Measurements from ENCODE around the gene BBS10.
"Not testable (repeated sequence)": the region's sequence is repeated elsewhere in the genome, so short reads cannot be mapped to it uniquely, and the experiment has no call there.

Gene BBS10

GRCh38 chr12:76364131-76364530, 15.9 kb upstream of the BBS10 start:
- not testable (repeated sequence) for H3K27ac ChIP-seq (ENCODE audit: low read length); H3K4me1 ChIP-seq (ENCODE audit: control insufficient read depth, low read depth, low read length); H3K9me3 ChIP-seq (ENCODE audit: control insufficient read depth, low read depth, low read length); H3K9ac ChIP-seq (ENCODE audit: low read length); H3K27me3 ChIP-seq (ENCODE audit: control insufficient read depth, insufficient read depth, low read length); H3K4me3 ChIP-seq (ENCODE audit: low read length)
- peaks cover 21% of the 10 kb centered on the region for H3K36me3 ChIP-seq (ENCODE audit: control insufficient read depth, low read depth, low read length)

GRCh38 chr12:76360316-76360715, 12.1 kb upstream of the BBS10 start:
- no peaks in the 10 kb centered on the region for H3K9me3 ChIP-seq (ENCODE audit: control insufficient read depth, low read depth, low read length)
- no peak overlapping the region for H3K9ac ChIP-seq (ENCODE audit: low read length)
- H3K4me3 ChIP-seq (ENCODE audit: low read length), result no peak overlapping the region
- H3K27ac ChIP-seq (ENCODE audit: low read length), result no peak overlapping the region
- peaks cover 12% of the 10 kb centered on the region for H3K36me3 ChIP-seq (ENCODE audit: control insufficient read depth, low read depth, low read length)
- no peaks in the 10 kb centered on the region for H3K4me1 ChIP-seq (ENCODE audit: control insufficient read depth, low read depth, low read length)
- no peaks in the 10 kb centered on the region for H3K27me3 ChIP-seq (ENCODE audit: control insufficient read depth, insufficient read depth, low read length)

- no peaks in the 10 kb centered on the region for H3K4me1 ChIP-seq (ENCODE audit: control insufficient read depth, low read depth, low read length)
- peaks cover 10% of the 10 kb centered on the region for H3K36me3 ChIP-seq (ENCODE audit: control insufficient read depth, low read depth, low read length)
- no peaks in the 10 kb centered on the region for H3K27me3 ChIP-seq (ENCODE audit: control insufficient read depth, insufficient read depth, low read length)
- H3K27ac ChIP-seq (ENCODE audit: low read length), result no peak overlapping the region
- no peak overlapping the region for H3K4me3 ChIP-seq (ENCODE audit: low read length)
- H3K9me3 ChIP-seq (ENCODE audit: control insufficient read depth, low read depth, low read length), result no peaks in the 10 kb centered on the region
- no peak overlapping the region for H3K9ac ChIP-seq (ENCODE audit: low read length)
These were observed 7.9 kb upstream of the BBS10 start for GRCh38 chr12:76356071-76356470.

GRCh38 chr12:76346798-76347420, 1.3 kb downstream of the BBS10 start:
- Histone ChIP-seq H3K27me3 (ENCODE audit: control insufficient read depth, insufficient read depth, low read length) (no peaks in the 10 kb centered on the region), H3K4me1 (ENCODE audit: control insufficient read depth, low read depth, low read length) (no peaks in the 10 kb centered on the region), H3K36me3 (ENCODE audit: control insufficient read depth, low read depth, low read length) (no peaks in the 10 kb centered on the region), H3K4me3 (ENCODE audit: low read length) (peak overlapping the region; percentile 84), H3K9ac (ENCODE audit: low read length) (no peak overlapping the region), H3K27ac (ENCODE audit: low read length) (no peak overlapping the region), H3K9me3 (ENCODE audit: control insufficient read depth, low read depth, low read length) (no peaks in the 10 kb centered on the region)

GRCh38 chr12:76346236-76346635, 2.0 kb downstream of the BBS10 start:
- H3K4me1 ChIP-seq (ENCODE audit: control insufficient read depth, low read depth, low read length), result no peaks in the 10 kb centered on the region
- H3K27ac ChIP-seq (ENCODE audit: low read length), result no peak overlapping the region
- no peak overlapping the region for H3K9ac ChIP-seq (ENCODE audit: low read length)
- H3K36me3 ChIP-seq (ENCODE audit: control insufficient read depth, low read depth, low read length), result no peaks in the 10 kb centered on the region
- no peaks in the 10 kb centered on the region for H3K9me3 ChIP-seq (ENCODE audit: control insufficient read depth, low read depth, low read length)
- no peaks in the 10 kb centered on the region for H3K27me3 ChIP-seq (ENCODE audit: control insufficient read depth, insufficient read depth, low read length)
- H3K4me3 ChIP-seq (ENCODE audit: low read length), result no peak overlapping the region

GRCh38 chr12:76345569-76345968, 2.6 kb downstream of the BBS10 start:
- H3K9me3 ChIP-seq (ENCODE audit: control insufficient read depth, low read depth, low read length), result no peaks in the 10 kb centered on the region
- no peaks in the 10 kb centered on the region for H3K36me3 ChIP-seq (ENCODE audit: control insufficient read depth, low read depth, low read length)
- H3K4me3 ChIP-seq (ENCODE audit: low read length), result no peak overlapping the region
- no peaks in the 10 kb centered on the region for H3K4me1 ChIP-seq (ENCODE audit: control insufficient read depth, low read depth, low read length)
- no peak overlapping the region for H3K27ac ChIP-seq (ENCODE audit: low read length)
- H3K9ac ChIP-seq (ENCODE audit: low read length), result no peak overlapping the region
- no peaks in the 10 kb centered on the region for H3K27me3 ChIP-seq (ENCODE audit: control insufficient read depth, insufficient read depth, low read length)

- Histone ChIP-seq H3K27me3 (ENCODE audit: control insufficient read depth, insufficient read depth, low read length) (no peaks in the 10 kb centered on the region), H3K4me1 (ENCODE audit: control insufficient read depth, low read depth, low read length) (no peaks in the 10 kb centered on the region), H3K9ac (ENCODE audit: low read length) (no peak overlapping the region), H3K36me3 (ENCODE audit: control insufficient read depth, low read depth, low read length) (no peaks in the 10 kb centered on the region), H3K27ac (ENCODE audit: low read length) (no peak overlapping the region), H3K4me3 (ENCODE audit: low read length) (no peak overlapping the region), H3K9me3 (ENCODE audit: control insufficient read depth, low read depth, low read length) (no peaks in the 10 kb centered on the region)
These were observed 6.7 kb downstream of the BBS10 start for GRCh38 chr12:76341436-76342030.

GRCh38 chr12:76340680-76341435, 7.4 kb downstream of the BBS10 start:
- no peak overlapping the region for H3K4me3 ChIP-seq (ENCODE audit: low read length)
- H3K9me3 ChIP-seq (ENCODE audit: control insufficient read depth, low read depth, low read length), result no peaks in the 10 kb centered on the region
- H3K9ac ChIP-seq (ENCODE audit: low read length), result no peak overlapping the region
- H3K36me3 ChIP-seq (ENCODE audit: control insufficient read depth, low read depth, low read length), result no peaks in the 10 kb centered on the region
- no peaks in the 10 kb centered on the region for H3K4me1 ChIP-seq (ENCODE audit: control insufficient read depth, low read depth, low read length)
- H3K27ac ChIP-seq (ENCODE audit: low read length), result no peak overlapping the region
- H3K27me3 ChIP-seq (ENCODE audit: control insufficient read depth, insufficient read depth, low read length), result no peaks in the 10 kb centered on the region

- Histone ChIP-seq H3K27me3 (ENCODE audit: control insufficient read depth, insufficient read depth, low read length) (no peaks in the 10 kb centered on the region), H3K27ac (ENCODE audit: low read length) (no peak overlapping the region), H3K4me1 (ENCODE audit: control insufficient read depth, low read depth, low read length) (peaks cover 4% of the 10 kb centered on the region), H3K4me3 (ENCODE audit: low read length) (no peak overlapping the region), H3K36me3 (ENCODE audit: control insufficient read depth, low read depth, low read length) (no peaks in the 10 kb centered on the region), H3K9me3 (ENCODE audit: control insufficient read depth, low read depth, low read length) (no peaks in the 10 kb centered on the region), H3K9ac (ENCODE audit: low read length) (no peak overlapping the region)
These were observed 10.6 kb downstream of the BBS10 start for GRCh38 chr12:76337583-76337982.

GRCh38 chr12:76332606-76333005, 15.6 kb downstream of the BBS10 start:
- H3K4me1 ChIP-seq (ENCODE audit: control insufficient read depth, low read depth, low read length), result peaks cover 4% of the 10 kb centered on the region
- H3K4me3 ChIP-seq (ENCODE audit: low read length), result no peak overlapping the region

GRCh38 chr12:76329606-76330005, 18.6 kb downstream of the BBS10 start:
- Histone ChIP-seq H3K9ac (ENCODE audit: low read length) (no peak overlapping the region), H3K4me3 (ENCODE audit: low read length) (no peak overlapping the region), H3K4me1 (ENCODE audit: control insufficient read depth, low read depth, low read length) (no peaks in the 10 kb centered on the region), H3K27me3 (ENCODE audit: control insufficient read depth, insufficient read depth, low read length) (no peaks in the 10 kb centered on the region), H3K36me3 (ENCODE audit: control insufficient read depth, low read depth, low read length) (no peaks in the 10 kb centered on the region), H3K9me3 (ENCODE audit: control insufficient read depth, low read depth, low read length) (no peaks in the 10 kb centered on the region), H3K27ac (ENCODE audit: low read length) (no peak overlapping the region)

More at GRCh38 chr12:76332606-76333005, 15.6 kb downstream of the BBS10 start:
- Histone ChIP-seq H3K9me3 (ENCODE audit: control insufficient read depth, low read depth, low read length) (no peaks in the 10 kb centered on the region), H3K36me3 (ENCODE audit: control insufficient read depth, low read depth, low read length) (no peaks in the 10 kb centered on the region), H3K27ac (ENCODE audit: low read length) (no peak overlapping the region), H3K9ac (ENCODE audit: low read length) (no peak overlapping the region), H3K27me3 (ENCODE audit: control insufficient read depth, insufficient read depth, low read length) (no peaks in the 10 kb centered on the region)

- H3K4me3 ChIP-seq (ENCODE audit: low read length), result no peak overlapping the region
- no peaks in the 10 kb centered on the region for H3K9me3 ChIP-seq (ENCODE audit: control insufficient read depth, low read depth, low read length)
- H3K9ac ChIP-seq (ENCODE audit: low read length), result no peak overlapping the region
- H3K27ac ChIP-seq (ENCODE audit: low read length), result no peak overlapping the region
- H3K36me3 ChIP-seq (ENCODE audit: control insufficient read depth, low read depth, low read length), result no peaks in the 10 kb centered on the region
- H3K27me3 ChIP-seq (ENCODE audit: control insufficient read depth, insufficient read depth, low read length), result no peaks in the 10 kb centered on the region
- H3K4me1 ChIP-seq (ENCODE audit: control insufficient read depth, low read depth, low read length), result no peaks in the 10 kb centered on the region
These were observed 19.1 kb downstream of the BBS10 start for GRCh38 chr12:76329159-76329558.

All from iPS-18a (cell line).